Stimulated activated CD4-positive, alpha-beta T cell treated with anti-CD3 and anti-CD28 coated beads, Interleukin-12 subunit alpha, Interleukin-12 subunit beta, amount 100 ng/mL, for 24 hours (primary cell): Measurements from ENCODE around the gene PPFIA1.
"Not testable (repeated sequence)": the region's sequence is repeated elsewhere in the genome, so short reads cannot be mapped to it uniquely, and the experiment has no call there.

ENCODE experiments used
- DNase-seq, 2 experiments: peaks; one replicate each; pipeline ENCODE4 v3.0.0-alpha.2; 2020; ENCODE audit warnings: low read depth in 2 of 2

PPFIA1 gene

DNA sequence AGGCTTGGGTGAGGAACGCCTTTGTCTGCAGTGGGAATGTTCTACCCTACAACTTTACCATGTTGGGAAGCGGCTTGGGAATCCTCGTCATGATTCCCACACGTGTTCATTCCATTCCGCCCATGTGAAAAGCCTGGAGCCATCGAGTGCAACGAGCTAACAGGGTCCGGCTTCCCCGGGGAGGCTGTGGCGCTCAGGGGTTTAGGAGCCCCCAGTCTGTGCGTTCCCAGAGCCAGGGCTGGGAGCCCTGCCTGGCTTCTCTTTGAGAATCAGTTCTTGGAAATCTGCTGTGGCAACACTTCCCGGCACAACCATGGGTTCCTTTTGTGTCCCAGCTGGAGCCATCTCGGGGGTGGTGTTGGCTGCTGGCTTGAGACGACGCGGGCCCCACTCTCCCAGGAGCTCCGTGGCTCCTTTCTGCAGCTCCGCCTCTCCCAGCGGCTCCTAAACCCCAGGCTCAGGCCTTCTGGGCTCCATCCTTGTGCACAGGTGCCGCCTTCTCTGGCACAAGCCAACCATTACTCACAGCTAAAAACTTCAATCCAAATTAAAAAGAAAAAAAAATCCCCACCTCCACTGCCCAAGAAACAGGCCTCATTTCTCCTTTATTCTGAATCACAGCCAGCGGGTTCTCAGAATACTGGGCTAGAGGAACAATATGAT, 18.7 kb upstream of the PPFIA1 start:
- no peak for DNase-seq

DNA sequence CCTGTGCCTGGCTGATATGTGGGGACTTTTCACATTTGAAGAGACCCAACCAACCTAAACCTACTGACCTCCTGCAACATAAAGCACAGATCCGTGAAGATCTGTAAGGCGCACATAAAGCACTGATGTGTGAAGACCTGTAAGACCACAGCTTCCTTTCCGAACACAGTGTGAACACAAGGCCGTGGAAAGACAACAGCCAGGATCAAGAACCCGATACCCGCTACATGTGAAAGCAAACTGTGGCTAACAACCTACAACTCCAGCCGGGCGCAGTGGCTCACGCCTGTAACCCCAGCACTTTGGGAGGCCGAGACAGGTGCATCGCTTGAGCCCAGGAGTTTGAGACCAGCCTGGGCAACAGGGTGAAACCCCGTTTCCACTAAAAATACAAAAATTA, 17.6 kb upstream of the PPFIA1 start:
- DNase-seq, result no peak

GRCh38 chr11:70255477-70256116, 14.9 kb upstream of the PPFIA1 start:
- DNase-seq, result no peak

DNA sequence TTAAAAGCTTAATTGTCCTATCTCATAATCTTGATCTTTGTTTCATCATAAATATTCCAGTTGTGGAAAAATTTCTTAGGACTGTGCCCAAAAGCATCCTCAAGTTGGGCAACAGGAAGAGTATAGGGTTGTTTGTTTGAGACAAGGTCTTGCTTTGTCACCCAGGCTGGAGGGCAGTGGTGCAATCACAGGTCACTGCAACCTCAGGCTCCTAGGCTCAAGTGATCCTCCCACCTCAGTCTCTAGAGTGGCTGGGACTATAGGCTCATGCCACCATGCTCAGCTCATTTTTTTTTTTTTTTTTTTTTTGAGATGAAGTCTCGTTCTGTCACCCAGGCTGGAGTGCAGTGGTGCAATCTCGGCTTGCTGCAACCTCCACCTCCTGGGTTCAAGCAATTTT, 11.4 kb upstream of the PPFIA1 start:
- DNase-seq, result not testable (repeated sequence)

- no peak for DNase-seq
Measured at GRCh38 chr11:70262951-70263350, 7.5 kb upstream of the PPFIA1 start.

GRCh38 chr11:70263363-70263762, 7.1 kb upstream of the PPFIA1 start:
- DNase-seq, result no peak

DNA sequence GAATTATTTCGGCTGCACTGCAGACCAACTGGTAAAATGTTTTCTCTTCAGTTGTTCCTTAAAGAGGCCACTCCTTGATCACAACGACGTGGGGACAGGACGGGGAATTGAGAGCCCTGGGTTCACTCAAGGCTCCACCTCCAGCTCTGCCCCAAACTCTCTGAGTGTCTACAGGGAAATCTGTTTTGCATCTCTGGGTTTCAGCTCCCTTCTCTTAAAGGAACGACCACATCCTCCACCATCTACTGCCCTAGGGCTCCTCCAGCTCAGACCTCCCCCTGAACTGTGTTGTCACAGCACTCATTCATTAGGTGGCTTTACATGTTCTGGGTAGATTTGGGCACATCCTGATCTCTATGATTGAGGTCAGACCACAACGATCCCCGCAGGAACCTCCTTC, 5.1 kb upstream of the PPFIA1 start:
- DNase-seq, result no peak

GRCh38 chr11:70267405-70267950, 3.0 kb upstream of the PPFIA1 start:
- DNase-seq, result no peak

DNA sequence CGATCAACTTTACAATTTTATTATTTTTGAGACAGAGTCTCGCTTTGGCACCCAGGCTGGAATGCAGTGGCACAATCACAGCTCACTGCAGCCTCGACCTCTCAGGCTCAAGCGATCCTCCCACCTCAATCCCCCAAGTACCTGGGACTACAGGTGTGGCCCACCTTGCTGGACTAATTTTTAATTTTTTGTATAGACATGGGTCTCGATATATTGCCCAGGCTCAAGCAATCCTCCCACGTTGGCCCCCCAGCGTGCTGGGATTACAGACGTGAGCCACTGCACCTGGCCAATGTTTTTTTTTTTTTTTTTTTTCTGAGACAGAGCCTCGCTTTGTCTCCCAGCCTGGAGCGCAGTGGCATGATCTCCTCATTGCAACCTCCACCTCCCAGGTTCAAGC, 2.0 kb upstream of the PPFIA1 start:
- DNase-seq, result no peak

DNA sequence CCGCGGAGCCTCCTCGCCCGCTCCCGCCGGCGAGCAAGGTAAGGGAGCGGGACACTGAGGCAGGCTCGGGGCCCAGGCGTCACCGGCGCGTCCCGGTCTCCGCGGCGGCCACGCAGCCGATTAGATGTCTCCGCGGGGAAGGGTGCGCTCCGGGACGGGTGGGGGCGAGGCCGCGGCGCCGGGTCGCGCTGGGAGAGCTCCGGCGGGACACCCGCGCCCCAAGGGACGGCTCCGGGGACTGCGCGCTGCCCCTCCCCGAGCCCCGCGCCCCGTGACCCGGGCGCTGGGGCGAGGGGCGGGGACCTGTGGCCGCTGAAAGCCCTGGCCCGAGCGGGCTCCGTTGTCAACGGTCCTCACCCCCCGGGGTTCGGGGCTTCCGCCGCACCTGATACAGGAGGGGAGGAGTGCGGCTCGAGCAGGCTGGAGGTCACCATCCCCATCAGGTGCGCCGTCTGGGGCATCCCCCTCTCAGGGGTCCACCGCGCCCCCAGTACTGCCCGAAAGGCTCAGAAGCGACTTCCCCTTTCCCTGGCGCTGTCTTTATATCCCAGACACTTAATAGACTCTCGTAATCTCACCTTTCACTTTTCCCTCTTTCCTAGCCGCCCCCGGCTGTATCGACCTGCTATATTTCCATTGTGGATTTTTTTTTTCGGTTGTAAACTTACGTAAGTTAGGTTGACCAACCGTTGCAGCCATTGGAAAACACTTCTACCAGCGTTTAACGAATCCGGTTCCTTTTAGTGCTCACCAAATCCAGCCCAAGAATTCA, 573 bp downstream of the PPFIA1 start:
- DNase-seq, result peak; percentile 8 to 14

DNA sequence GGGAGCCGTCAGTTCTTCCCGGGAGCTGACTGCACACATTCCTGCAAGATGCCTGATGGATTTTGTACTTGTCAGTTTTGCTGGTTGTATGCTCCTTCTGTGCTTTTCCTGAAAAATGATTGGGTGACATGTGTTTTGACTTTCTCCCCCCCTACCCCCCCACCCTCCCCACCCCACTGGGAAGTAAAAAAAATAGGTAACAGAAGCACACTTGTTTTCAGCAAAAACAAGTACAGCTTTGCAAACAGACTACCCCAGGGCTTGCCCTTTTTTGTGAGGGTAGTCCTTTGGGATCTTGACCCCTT, 1.1 kb downstream of the PPFIA1 start:
- DNase-seq, result no peak

DNA sequence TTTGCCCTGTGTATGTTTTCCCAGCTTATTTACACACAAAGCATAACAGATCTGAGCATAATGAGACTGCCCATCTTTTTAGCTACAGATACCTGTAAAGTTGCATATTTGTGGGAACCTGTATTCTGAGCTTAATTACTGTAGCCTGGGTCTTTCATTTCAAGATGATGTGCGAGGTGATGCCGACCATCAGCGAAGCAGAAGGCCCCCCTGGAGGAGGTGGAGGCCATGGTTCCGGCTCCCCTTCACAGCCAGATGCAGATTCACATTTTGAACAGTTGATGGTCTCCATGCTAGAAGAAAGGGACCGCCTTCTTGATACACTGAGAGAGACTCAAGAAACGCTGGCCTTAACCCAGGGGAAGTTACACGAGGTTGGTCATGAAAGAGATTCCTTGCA, 1.5 kb downstream of the PPFIA1 start:
- no peak for DNase-seq

- no peak for DNase-seq
Measured at GRCh38 chr11:70278994-70279393, 8.5 kb downstream of the PPFIA1 start.

GRCh38 chr11:70281156-70281609, 10.7 kb downstream of the PPFIA1 start:
- no peak for DNase-seq

- no peak for DNase-seq
Measured at GRCh38 chr11:70282012-70282411, 11.5 kb downstream of the PPFIA1 start.

DNA sequence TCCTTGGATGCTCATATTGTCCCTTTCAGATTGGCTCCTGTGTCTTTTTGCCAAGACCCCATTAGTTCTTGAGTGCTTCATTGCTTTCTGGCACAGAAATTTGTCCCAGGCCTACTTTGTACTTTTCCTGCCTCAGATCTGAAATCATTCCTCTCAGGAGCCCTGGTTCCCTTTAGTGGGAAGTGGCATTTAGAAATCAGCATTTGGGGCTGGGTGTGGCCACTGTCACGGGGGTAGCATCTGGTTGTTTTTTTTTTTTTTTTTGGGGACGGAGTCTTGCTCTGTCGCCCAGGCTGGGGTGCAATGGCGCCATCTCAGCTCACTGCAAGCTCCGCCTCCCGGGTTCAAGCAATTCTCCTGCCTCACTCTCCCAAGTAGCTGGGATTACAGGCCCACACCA, 18.2 kb downstream of the PPFIA1 start:
- no peak for DNase-seq

- DNase-seq, result no peak
Measured at GRCh38 chr11:70289582-70289981, 19.1 kb downstream of the PPFIA1 start.

DNA sequence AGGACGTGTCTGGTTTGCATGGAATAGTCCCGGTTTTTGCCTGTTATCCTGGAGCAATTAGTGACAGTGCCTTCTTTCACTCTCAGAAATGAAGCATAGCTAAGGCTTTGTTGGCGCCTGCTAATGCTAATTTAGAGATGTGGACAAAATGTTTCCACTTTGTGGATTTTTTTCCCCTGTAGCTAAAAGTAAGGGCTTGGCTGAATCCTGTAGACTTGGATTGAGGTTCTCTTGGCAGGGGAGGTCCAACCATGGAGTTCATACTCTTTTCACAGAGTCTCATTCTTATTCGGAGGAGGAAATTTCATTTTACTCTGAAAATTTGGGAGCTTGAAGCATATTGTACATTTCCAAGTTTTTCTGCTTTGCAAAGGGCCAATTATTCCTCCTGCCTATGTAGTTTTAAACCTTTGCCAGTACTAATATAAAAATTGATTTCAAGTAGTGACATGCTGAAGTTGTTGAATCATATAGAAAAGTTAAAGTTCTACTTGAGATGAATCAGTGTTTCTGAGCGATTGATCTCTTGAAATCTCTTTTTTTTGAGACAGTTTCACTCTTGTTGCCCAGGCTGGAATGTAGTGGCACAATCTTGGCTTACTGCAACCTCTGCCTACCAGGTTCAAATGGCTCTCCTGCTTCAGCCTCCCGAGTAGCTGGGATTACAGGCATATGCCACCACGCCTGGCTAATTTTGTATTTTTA, 20.0 kb downstream of the PPFIA1 start:
- no peak for DNase-seq

- no peak for DNase-seq
Measured at GRCh38 chr11:70292166-70292565, 21.7 kb downstream of the PPFIA1 start.

- DNase-seq, result no peak
Measured at GRCh38 chr11:70292863-70293262, 22.4 kb downstream of the PPFIA1 start.

DNA sequence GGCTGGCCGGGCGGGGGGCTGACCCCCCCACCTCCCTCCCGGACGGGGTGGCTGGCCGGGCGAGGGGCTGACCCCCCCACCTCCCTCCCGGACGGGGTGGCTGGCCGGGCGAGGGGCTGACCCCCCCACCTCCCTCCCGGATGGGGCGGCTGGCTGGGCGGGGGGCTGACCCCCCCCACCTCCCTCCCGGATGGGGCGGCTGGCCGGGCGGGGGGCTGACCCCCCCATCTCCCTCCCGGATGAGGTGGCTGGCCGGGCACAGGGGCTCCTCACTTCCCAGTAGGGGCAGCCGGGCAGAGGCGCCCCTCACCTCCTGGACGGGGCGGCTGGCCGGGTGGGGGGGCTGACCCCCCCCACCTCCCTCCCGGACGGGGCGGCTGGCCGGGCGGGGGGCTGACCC, 24.7 kb downstream of the PPFIA1 start:
- DNase-seq, result not testable (repeated sequence)

GRCh38 chr11:70296681-70297080, 26.2 kb downstream of the PPFIA1 start:
- no peak for DNase-seq
